NK-92 (cell line): ENCODE measurements around the gene ALX4.

Experiments used
- DNase-seq: peaks from one replicate; lab custom pipeline; 2025; ENCODE audit not compliant: unreplicated experiment; lab: John Stamatoyannopoulos, UW

The ALX4 gene

GRCh38 chr11:44268614-44269080 lies 41.3 kb downstream of the ALX4 start:
- no peak for DNase-seq

- DNase-seq = no peak
Observed at GRCh38 chr11:44267750-44268613, 42.0 kb downstream of the ALX4 start.

DNA sequence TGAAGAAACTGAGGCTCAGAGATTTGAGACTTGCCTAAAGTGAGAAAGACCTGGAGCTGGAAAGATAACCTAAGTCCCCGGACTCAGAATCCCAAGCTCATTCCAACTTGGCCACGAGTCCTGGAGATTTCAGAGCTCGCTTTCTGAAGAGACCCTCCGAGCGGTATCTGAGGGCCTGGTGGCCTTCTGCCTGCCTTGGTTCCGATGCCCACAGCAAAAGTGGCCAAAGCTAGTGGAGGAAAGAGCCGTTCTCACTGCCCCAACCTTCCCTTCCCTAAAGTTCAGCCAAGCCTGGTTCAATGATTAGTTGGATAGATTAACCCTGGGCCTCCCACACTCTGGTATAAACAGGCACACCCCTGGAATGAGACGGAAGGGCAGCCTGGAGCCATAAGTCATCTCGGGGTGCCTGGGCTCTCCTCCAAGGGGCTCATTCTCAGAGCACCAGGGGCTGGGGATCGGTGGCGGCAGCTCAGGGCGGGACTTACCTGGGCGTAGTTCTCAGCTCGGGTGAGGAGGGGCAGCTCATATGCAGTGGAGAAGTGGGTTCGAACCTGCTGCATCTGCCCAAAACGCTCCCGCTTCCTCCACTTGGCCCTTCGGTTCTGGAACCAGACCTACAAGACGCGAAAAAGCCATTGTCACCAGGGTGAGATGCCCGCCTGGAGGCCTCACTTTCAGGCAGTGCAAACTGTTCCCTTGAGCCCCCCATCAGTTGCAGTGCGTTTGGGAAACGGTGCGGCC lies 42.8 kb downstream of the ALX4 start:
- DNase-seq = no peak

- DNase-seq = no peak
Observed at GRCh38 chr11:44266056-44266780, 43.7 kb downstream of the ALX4 start.

- no peak for DNase-seq
Observed at GRCh38 chr11:44264761-44265160, 45.2 kb downstream of the ALX4 start.

GRCh38 chr11:44264438-44264749 lies 45.5 kb downstream of the ALX4 start:
- DNase-seq = no peak

GRCh38 chr11:44263738-44264437 lies 46.1 kb downstream of the ALX4 start:
- no peak for DNase-seq

- DNase-seq = no peak
Observed at GRCh38 chr11:44261800-44262591, 47.9 kb downstream of the ALX4 start.

DNA sequence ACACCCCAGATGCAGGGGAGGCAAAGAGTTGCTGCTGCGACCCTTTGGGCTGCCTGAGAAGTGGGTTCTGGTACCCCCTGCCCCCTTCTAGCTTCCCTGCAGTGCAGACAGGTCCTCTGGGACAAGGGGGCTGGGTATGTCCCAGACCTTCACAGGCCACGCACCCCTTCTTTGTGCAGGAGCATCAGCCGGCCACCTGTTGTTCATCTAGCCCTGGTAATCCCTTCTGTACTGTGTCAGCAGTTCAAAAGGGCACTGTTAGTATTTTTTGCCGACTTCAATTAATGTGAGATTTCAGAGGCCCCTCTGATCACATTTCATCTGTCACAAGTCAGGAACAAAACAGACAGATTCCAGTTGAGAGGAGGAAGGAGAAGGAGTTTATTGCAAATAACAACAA lies 49.9 kb downstream of the ALX4 start:
- no peak for DNase-seq

GRCh38 chr11:44258839-44259420 lies 51.0 kb downstream of the ALX4 start:
- no peak for DNase-seq

DNA sequence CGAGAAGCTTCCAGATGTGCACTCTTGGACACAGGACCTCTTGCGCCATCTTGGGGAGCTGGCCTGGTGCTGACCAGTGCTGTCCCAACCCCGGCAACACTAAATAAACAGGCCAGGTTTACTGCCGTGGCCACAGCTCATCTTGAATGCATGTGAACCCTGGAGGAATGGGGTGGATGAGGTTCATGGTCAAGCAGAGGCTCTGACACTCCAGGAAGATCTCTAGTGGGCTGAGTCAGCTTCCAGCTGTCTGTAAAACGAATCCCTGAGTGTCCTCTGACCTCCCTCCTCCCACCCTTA lies 51.8 kb downstream of the ALX4 start:
- no peak for DNase-seq

- DNase-seq = no peak
Observed at GRCh38 chr11:44257338-44258189, 52.4 kb downstream of the ALX4 start.

- no peak for DNase-seq
Observed at GRCh38 chr11:44256673-44257291, 53.2 kb downstream of the ALX4 start.

- DNase-seq = no peak
Observed at GRCh38 chr11:44255406-44256071, 54.4 kb downstream of the ALX4 start.

DNA sequence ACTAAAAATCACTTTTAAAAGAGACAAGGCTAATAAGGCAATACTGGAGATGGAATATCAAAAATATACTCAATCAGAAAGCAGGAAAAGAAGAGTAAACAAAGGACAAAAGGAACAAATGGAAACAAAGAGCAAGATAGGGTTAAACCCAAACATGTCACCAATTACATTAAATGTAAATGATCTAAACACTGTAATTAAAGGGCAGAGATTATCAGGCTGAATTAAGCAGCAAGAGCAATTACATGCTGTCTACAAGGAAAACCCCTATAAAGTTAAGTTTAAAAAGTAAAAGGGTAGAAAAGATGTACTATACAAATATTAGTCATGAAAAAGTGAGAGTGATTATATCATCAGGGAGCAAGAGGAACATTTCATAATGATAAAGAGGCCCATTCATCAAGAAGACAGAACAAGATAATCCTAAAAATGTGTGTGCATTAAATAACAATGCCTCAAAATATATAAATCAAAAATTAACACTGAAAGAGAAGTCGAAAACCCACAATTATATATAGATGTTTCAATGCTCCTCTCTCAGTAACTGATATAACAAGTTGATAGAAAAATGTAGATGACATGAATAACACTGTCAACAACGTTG lies 56.8 kb downstream of the ALX4 start:
- DNase-seq = no peak

DNA sequence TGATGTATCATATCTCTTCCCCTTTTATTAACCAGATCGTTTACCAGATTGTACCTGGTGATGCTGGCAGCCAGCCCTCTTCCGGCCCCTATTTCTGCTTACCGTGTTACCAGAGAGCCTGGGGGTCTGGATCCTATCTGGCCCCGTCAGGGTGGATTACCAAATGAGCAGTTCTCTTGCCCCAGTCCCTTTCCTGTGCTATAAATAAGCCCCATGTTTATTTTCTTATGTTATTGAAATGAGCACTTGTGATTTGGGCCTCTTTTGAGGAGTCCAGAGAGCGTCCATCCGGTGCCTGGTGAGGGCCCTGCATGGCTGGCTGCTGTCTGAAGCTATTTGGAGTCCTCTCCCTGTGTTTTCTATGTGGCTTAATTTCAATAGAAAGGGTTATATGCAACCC lies 59.5 kb downstream of the ALX4 start:
- no peak for DNase-seq

DNA sequence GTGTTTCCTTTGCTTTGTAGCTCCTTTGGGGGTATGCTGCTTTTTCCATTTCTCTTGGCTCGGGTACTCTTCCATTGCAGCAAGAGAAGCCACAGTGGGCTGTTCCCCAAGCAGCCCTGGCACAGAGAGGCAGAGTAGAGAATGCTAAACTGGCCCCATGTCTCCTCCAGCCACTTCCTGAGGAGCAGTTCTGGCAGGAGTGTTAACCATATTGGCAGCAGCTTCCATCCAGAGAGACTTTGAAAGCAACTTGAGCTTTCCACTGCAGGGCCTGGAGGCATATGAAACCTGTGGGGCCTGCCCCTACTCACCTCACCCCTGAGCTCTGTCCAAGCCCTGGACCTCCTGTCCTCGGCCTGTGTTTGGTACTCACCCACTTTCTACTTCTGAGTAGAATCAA lies 61.8 kb downstream of the ALX4 start:
- no peak for DNase-seq

- no peak for DNase-seq
Observed at GRCh38 chr11:44247508-44247907, 62.4 kb downstream of the ALX4 start.
